Activated T-cell treated with anti-CD3 and anti-CD28 coated beads for 4 hours (primary cell): ENCODE results near the gene SRD5A3.

ENCODE experiments used
- DNase-seq: peaks from one replicate; pipeline ENCODE4 v3.0.0-alpha.2; 2020

SRD5A3 gene

DNA sequence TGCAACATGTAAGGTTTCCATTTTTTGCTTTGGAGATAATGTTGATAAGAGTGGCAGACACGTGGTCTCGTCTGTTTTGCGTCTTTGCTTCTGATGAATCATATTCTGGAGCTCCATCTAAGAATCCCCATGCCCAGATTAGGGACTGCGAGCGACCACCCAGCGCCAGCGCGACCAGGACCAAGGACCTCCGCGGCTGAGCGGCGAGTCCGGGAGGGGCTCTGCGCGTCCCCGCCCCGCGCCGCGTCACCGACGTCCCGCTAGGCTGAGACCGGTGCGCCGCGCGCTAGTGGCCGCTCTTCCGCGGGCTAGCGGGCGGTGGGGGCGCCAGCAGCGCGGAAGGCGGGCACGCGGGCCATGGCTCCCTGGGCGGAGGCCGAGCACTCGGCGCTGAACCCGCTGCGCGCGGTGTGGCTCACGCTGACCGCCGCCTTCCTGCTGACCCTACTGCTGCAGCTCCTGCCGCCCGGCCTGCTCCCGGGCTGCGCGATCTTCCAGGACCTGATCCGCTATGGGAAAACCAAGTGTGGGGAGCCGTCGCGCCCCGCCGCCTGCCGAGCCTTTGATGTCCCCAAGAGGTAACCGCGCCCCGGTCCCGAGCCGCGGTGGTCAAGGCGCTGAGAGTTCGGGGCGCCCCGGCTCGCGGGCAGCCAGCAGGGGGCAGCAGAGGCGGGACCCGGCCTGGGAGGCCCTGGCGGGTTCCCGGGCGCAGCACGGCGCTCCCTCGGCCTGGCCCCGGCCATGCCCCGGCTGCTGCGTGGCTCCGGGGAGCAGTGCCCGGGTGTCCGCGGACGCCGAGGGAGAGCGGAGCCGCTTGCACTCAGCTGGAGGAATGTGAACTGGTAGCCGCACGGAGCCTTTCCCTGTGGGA lies at the start of gene SRD5A3:
Gene SRD5A3, plus strand, starts transcription at position 263 of the 871 bp plus-strand sequence. Its CDS starts 95 bp downstream, at position 358.
- DNase-seq: peak; percentile 76

GRCh38 chr4:55297346-55297745 lies 48.7 kb upstream of the SRD5A3 start:
- no peak for DNase-seq

DNA sequence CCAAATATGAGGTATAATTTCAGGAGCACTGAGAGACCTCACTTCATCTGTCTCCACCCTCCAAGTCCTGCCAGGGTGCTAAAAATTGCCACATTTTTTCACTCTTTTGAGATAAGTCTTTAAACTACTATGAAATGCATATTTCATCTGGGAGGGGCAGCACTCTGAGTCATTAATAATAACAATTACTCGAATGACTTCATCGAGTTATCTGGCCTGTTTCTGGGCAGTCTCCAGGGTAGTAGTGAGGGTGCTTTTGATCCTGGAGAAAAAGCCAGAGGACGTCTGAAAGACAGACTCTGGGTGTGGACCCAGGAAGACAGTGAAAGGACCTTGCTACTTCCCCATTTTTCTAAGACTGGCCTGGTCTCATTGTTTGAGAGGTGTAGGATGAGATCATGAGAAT lies 42.3 kb upstream of the SRD5A3 start:
- no peak for DNase-seq

GRCh38 chr4:55304303-55304702 lies 41.7 kb upstream of the SRD5A3 start:
- no peak for DNase-seq

- no peak for DNase-seq
These were observed 38.0 kb upstream of the SRD5A3 start for GRCh38 chr4:55308071-55308470.

GRCh38 chr4:55311792-55312488 lies 34.1 kb upstream of the SRD5A3 start:
- DNase-seq: no peak

DNA sequence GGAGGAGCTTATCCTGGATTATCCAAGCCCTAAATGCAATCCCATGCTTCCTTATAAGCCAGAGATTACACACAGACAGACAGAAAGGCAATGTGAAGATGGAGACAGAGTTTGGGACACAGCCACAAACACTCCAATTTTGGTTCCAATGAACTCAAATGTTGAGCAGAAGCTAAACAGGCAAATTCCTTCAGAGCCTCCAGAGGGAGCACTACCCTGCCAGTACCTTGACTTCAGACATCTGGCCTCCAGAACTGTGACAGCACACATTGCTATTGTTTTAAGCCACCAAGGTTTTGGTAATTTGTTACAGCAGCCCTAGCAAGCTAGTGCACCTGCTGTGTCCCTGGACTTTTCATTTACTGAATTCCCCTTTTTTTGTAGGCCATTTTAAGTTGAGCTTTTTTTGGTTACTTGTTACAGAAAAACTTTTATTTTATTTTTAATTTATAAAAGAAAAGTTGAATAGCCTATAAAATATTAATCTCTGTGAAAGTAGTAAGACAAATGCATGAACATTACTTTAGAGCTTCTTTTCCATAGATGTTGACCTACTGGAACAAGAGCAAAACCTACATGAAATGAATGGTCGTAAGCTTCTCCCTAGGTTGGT lies 33.4 kb upstream of the SRD5A3 start:
- DNase-seq: peak; percentile 13

GRCh38 chr4:55314141-55314820 lies 31.8 kb upstream of the SRD5A3 start:
- DNase-seq: no peak

- no peak for DNase-seq
These were observed 27.6 kb upstream of the SRD5A3 start for GRCh38 chr4:55318175-55319129.

DNA sequence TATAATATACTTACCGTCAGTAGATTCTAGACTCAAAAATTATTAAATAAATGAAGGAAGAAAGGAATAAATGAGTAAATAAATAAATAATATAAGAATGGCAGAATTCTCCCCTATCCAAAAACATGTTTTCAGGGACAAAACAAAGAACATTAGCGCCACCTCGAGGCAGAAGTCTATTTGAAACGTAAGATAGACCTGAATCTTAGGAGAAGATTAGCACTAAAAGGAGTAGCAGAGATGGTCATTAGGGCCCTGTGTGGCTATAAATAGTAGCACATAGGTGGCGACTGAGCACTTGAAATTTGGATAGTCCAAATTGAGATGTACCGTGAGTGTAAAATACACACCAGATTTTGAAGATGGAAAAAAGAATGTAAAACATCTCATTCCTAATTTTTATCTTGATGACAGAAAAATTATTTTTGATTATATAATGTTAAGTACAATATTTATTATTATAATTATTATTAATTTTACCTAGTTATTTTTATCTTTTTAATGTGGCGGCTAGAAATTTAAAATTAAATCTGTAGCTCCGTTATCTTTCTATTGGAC lies 24.3 kb upstream of the SRD5A3 start:
- DNase-seq: peak; percentile 33

DNA sequence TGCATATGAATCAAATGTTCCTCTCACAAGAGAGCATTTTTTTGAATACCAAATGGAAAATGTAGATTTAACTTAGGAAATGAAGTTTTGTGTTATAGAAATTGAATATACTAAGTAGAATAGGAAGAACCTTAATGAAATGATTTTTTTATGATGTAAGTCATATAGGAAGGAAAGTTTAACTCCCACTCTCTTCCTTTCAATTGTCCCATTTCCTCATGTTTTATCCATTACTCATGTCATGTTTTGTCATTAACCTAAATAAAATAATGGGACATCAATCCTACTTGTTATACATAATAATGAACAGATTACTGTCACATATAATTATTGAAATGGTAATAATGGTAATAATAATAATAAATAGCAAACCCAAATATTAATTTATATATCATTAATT lies 22.7 kb upstream of the SRD5A3 start:
- no peak for DNase-seq

GRCh38 chr4:55326629-55327028 lies 19.4 kb upstream of the SRD5A3 start:
- no peak for DNase-seq

DNA sequence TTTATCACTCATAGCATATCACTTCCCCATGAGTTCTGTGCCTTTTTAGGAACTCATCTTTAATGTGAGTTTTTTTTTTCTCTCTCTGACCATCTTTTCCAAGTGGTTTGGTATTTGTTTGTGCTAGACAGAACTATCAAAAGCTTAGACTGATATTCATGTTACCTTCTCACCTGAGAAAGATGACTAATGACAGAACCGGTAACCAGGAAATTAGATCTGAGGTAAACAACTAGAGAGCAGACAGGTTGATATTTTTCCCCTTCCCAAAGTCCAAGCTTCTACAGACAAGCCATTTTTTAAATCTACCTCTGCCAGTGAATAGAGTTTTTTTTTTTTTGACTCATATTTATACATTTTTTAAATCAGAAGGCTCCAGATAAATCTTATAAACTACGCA lies 17.0 kb upstream of the SRD5A3 start:
- no peak for DNase-seq

DNA sequence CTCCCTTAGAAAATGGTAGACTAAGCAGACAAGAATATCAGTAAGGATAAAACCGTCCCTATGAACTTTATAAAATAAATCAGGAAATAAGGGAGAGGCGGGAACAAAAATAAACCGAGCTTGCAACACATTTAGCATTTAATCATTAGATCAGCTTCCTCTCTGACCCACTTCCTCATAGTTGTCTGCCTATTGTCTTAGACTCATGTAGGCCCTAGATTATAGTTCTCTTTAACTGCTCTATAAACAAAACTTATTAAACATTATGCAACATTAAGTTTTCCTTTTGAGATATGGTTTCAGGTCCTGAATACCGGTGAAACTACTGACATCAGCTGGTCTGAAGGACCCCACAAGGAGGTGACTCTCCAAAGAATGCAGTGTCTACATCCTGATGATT lies 15.8 kb upstream of the SRD5A3 start:
- DNase-seq: no peak

- DNase-seq: no peak
These were observed 9.7 kb upstream of the SRD5A3 start for GRCh38 chr4:55336138-55337034.

DNA sequence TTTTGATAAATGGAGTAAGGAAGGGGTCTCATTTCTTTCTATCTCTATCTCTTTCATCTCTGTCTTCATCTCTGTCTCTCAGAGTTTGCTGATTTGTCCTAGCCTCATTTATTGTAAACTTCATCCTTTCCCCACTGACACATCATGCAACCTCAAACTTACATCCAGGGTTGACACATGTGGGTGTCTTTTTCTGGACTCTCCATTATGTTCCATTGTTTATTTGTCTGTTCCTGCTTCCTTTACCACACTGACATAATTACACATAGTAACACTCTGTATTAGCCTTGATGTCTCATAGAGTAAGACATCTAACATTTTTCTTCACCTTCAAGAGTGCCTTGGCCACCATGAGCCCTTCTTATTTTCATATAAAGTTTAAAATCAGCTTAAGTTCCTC lies 8.1 kb upstream of the SRD5A3 start:
- DNase-seq: no peak

GRCh38 chr4:55338486-55338885 lies 7.6 kb upstream of the SRD5A3 start:
- DNase-seq: no peak

DNA sequence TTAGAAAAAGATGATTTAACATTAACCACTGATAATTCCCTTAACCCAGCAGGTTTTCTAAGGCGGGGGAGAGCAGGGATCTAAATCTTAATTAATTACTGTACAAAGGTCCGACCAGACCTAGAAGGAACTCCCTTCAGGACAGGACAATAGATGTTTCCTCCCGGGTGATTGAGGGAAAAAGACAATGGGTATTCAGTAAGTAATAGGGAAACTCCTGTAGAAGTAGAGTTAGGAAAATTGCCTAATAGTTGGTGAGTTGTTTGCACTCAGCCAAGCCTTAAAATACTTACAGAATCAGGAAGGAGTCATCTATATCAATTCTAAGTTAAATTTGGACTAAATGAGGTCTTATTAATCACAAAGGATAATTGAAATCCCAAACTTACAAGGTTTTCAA lies 5.8 kb upstream of the SRD5A3 start:
- no peak for DNase-seq

GRCh38 chr4:55343887-55344286 lies 2.2 kb upstream of the SRD5A3 start:
- DNase-seq: no peak

DNA sequence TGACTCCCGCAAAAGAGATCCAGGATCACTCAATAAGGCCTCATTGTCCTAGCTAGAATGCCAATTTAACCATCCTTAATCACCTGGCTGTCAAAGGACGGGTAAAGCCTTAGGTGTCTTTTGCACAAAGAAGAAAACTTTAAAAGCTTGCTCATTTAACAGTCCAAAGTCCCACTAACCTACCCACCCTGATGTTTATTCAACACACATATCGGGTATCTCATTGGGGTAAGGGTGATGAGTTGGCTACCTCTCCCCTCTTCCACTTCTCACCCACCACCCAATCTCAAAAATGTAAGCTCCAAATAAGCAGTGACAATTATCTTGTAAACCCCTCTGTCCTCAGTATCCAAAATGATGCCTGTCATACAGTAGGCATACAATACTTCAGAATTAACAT lies 988 bp upstream of the SRD5A3 start:
- no peak for DNase-seq

DNA sequence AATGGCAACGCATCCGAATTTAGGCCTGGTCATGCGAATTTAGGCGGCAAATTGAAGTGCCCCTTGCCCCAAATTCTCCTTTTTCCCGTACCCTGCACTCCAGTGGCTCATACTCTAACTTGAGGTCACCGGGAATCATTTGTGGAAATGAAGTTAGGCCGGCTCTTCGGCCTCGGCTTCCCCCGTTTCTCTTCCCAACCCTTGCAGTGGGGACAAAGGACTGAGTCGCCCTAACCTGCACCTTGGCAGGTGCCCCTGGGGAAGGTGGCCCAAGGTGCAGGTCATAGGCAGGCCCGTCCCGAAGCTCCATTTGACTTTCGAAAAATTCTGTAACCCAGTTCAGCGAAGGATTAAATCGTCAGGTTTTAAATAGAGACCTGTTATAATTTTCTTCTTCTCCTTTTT lies 811 bp downstream of the SRD5A3 start:
- DNase-seq: no peak
